Natural killer cell (primary cell): ENCODE measurements around the gene SLC22A12. TPM values are rescaled to one million over a fixed set of nuclear protein-coding genes. Genes with fewer than 3 reads are reported as not detected.

Experiments used
- ATAC-seq, 3 donors: fragments of 150-1000 bp in 2 of 3; fragments of 200-7000 bp in 1 of 3; cut with Tn5 transposase; 1 replicate in 1 of 3; 2 replicates in 2 of 3; pipeline ENCODE4 v1.10.0; 2021; ENCODE audit warnings: mild to moderate bottlenecking in 2 of 3, moderate library complexity in 2 of 3
- DNase-seq, 2 donors: peaks; one replicate each; pipeline versions ENCODE4 v3.0.0 to v3.0.0-alpha.2; 2013 to 2021; ENCODE audit warnings: mixed read lengths in 1 of 2
- H3K27ac ChIP-seq: one replicate; pipeline ENCODE4 v1.5.1; 2013; ENCODE audit warnings: mild to moderate bottlenecking, low read length
- H3K27me3 ChIP-seq: one replicate; pipeline ENCODE4 v1.6.1; 2013; ENCODE audit warnings: low read length; ENCODE audit not compliant: control insufficient read depth, insufficient read depth
- H3K36me3 ChIP-seq: one replicate; pipeline ENCODE4 v1.6.1; 2013; ENCODE audit warnings: low read length; ENCODE audit not compliant: control insufficient read depth, insufficient read depth
- H3K4me1 ChIP-seq: one replicate; pipeline ENCODE4 v1.6.1; 2013; ENCODE audit warnings: low read length; ENCODE audit not compliant: control insufficient read depth, insufficient read depth
- H3K4me3 ChIP-seq: one replicate; pipeline ENCODE4 v1.5.1; 2013; ENCODE audit warnings: low read length
- H3K9me3 ChIP-seq: one replicate; pipeline ENCODE4 v1.6.1; 2013; ENCODE audit warnings: low read length; ENCODE audit not compliant: control insufficient read depth, insufficient read depth
- H3K27ac Mint-ChIP-seq, 2 donors: one replicate each; pipeline ENCODE4 v1.8.0; 2022; ENCODE audit warnings: mild to moderate bottlenecking in 2 of 2, mixed read lengths in 2 of 2, moderate library complexity in 1 of 2
- H3K27me3 Mint-ChIP-seq, 2 donors: one replicate each; pipeline ENCODE4 v1.8.0; 2022; ENCODE audit warnings: low read depth in 2 of 2, mixed read lengths in 2 of 2
- H3K36me3 Mint-ChIP-seq: one replicate; pipeline ENCODE4 v1.8.0; 2022; ENCODE audit warnings: mixed read lengths
- H3K4me1 Mint-ChIP-seq, 2 donors: one replicate each; pipeline ENCODE4 v1.8.0; 2022; ENCODE audit warnings: mixed read lengths in 2 of 2
- H3K4me3 Mint-ChIP-seq: one replicate; pipeline ENCODE4 v1.8.0; 2022; ENCODE audit warnings: mild to moderate bottlenecking, moderate library complexity, mixed read lengths
- H3K9me3 Mint-ChIP-seq, 2 donors: one replicate each; pipeline ENCODE4 v1.8.0; 2022; ENCODE audit warnings: mixed read lengths in 2 of 2
- WGBS: methylation state at CpG from one replicate; pipeline ENCODE4 v1.1.7; 2013; ENCODE audit warnings: missing lambda C conversion rate; ENCODE audit not compliant: insufficient coverage; 5-methylcytosine and 5-hydroxymethylcytosine counted together
- intact Hi-C: fragments of 100-400 bp; cut with micrococcal nuclease; formaldehyde crosslinking; loops from one replicate; pipeline ENCODE4 v1.14.2; 2022
- total RNA-seq, 4 donors: library from RNA; stranded (reverse); fragments of 120-200 nt in 1 of 4; gene quantifications; one replicate each; pipeline versions ENCODE4 v1.2.3 to v1.2.4, GENCODE V29; 2013 to 2022
- TF ChIP-seq, protein P1 (sequence below): fragments of 200-600 bp; IDR thresholded peaks from one replicate; pipeline ENCODE4 v1.8.0; 2022; ENCODE audit warnings: antibody characterized with exemption

Gene SLC22A12
- total RNA-seq: not detected
- total RNA-seq (2013): not detected

DNA sequence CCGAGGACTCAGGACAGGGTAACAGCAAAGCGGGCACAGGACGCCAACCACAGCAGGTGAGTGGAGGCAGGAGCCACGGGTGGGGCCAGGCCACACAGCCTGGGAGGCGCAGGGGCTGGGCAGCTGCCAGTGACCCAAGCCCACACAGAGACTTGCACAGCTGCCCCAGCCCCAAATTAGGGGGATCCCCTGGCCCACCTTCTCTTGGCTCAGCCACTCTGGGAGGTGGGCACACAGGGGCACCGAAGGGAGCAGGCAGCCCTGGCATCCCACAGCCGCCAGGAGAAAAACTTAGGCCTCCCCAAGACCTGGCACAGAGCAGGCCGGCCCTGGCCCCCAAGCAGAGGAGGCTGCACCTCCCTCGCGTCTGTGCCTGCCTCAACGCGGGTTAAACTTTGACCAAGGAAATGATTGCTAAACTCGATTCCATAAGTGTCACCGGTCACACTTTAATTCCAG lies at the start of gene SLC22A12:
SLC22A12 (plus strand) TSS at position 458 of the 459 bp plus-strand sequence. CDS start 337 bp downstream, outside the sequence.
- Mint-ChIP-seq H3K4me3 (no peak within 1 kb of the TSS), H3K36me3 (no peaks in the 10 kb centered on the region), H3K27me3 (peaks cover 0 to 15% of the 10 kb centered on the region in 2 donors), H3K4me1 (no peaks in the 10 kb centered on the region), H3K9me3 (peaks cover 2 to 8% of the 10 kb centered on the region in 2 donors), H3K27ac (no peak within 1 kb of the TSS)
- DNase-seq (no peak), ATAC-seq (no peak)
- TF ChIP-seq, protein P1, sequence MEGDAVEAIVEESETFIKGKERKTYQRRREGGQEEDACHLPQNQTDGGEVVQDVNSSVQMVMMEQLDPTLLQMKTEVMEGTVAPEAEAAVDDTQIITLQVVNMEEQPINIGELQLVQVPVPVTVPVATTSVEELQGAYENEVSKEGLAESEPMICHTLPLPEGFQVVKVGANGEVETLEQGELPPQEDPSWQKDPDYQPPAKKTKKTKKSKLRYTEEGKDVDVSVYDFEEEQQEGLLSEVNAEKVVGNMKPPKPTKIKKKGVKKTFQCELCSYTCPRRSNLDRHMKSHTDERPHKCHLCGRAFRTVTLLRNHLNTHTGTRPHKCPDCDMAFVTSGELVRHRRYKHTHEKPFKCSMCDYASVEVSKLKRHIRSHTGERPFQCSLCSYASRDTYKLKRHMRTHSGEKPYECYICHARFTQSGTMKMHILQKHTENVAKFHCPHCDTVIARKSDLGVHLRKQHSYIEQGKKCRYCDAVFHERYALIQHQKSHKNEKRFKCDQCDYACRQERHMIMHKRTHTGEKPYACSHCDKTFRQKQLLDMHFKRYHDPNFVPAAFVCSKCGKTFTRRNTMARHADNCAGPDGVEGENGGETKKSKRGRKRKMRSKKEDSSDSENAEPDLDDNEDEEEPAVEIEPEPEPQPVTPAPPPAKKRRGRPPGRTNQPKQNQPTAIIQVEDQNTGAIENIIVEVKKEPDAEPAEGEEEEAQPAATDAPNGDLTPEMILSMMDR: no peak
- WGBS: 80% methylated on average over 14 of the region's 14 CpGs
- Histone ChIP-seq H3K4me1 (no peaks in the 10 kb centered on the region), H3K9me3 (no peaks in the 10 kb centered on the region), H3K4me3 (no peak within 1 kb of the TSS), H3K27me3 (no peaks in the 10 kb centered on the region), H3K27ac (no peak within 1 kb of the TSS), H3K36me3 (no peaks in the 10 kb centered on the region)
- intact Hi-C loops: no loop called here

DNA sequence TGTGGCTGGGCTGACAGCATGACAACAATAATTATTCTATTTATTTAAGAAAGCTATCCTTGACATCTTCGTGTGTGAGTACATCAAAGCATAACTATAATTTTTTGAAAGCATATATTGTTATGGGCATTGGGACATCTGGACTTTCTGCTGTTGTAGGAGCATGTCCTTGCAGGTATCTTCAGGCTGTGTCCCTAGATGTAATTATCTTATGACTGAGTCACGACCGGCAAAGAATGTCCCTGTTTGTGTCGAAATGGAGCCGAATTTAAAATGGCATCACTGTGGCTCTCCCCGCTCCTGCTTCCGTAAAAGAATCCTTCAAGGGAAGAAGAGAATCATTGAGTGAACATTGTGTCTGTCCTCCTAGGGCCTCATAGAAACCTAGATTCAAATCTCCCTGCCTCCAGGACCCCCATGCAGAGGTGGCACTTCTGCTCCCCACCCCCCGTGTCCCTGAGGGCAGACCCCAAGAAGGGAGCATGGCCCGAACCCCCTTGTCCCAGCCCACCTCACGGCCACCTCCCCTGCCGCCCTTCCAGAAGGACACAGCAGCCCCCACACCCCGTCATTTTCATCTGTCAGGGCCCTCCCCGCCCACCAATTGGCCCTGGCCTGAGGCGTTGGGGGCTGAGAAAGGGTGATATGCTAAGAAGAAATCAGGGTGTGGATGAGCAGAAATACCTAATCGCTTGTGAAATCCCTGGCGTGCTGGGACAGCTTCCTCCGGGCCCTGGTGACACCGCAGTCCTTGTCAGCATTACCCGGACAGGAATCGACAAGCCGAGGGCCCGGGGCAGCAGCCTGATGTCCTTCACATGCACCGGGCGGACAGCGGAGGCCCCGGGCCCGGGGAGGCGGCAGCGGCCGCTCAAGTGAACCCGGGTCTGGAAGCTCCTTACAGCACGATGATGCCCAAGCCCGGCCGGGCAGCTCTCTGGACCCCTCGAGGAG lies 48.6 kb upstream of the SLC22A12 start:
- 90% methylated on average over 35 of the region's 35 CpGs for WGBS
- Histone ChIP-seq H3K36me3 (no peaks in the 10 kb centered on the region), H3K27ac (no peak overlapping the region), H3K4me3 (no peak overlapping the region), H3K4me1 (peaks cover 6% of the 10 kb centered on the region), H3K9me3 (no peaks in the 10 kb centered on the region), H3K27me3 (no peaks in the 10 kb centered on the region)
- peaks cover 9 to 11% of the 10 kb centered on the region in 2 donors for H3K27me3 Mint-ChIP-seq
- no peak overlapping the region for H3K4me3 Mint-ChIP-seq
- TF ChIP-seq, protein P1: no peak
- no peak for DNase-seq
- H3K36me3 Mint-ChIP-seq: no peaks in the 10 kb centered on the region
- ATAC-seq: no peak
- H3K9me3 Mint-ChIP-seq: no peaks in the 10 kb centered on the region
- intact Hi-C loops: no loop called here
- no peak overlapping the region for H3K27ac Mint-ChIP-seq
- H3K4me1 Mint-ChIP-seq: peaks cover 0 to 4% of the 10 kb centered on the region in 2 donors

DNA sequence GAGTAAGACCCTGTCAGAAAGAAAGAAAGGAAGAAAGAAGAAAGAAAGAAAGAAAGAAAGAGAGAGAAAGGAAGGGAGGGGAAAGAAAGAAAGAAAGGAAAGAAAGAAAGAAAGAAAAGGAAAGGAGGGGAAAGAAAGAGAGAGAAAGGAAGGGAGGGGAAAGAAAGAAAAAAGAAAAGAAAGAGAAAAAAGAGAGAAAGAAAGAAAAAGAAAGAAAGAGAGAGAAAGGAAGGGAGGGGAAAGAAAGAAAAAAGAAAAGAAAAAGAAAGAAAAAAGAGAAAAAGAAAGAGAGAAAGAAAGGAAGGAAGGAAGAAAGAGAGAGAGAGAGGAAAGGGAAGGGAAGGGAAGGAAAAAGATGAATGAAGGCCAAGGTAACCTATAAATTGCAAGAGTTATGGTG lies 47.2 kb upstream of the SLC22A12 start:
- Histone ChIP-seq H3K4me3 (no peak overlapping the region), H3K27me3 (no peaks in the 10 kb centered on the region), H3K27ac (no peak overlapping the region), H3K4me1 (no peaks in the 10 kb centered on the region), H3K9me3 (no peaks in the 10 kb centered on the region), H3K36me3 (no peaks in the 10 kb centered on the region)
- DNase-seq: no peak
- Mint-ChIP-seq H3K4me1 (no peaks in the 10 kb centered on the region), H3K4me3 (no peak overlapping the region), H3K36me3 (no peaks in the 10 kb centered on the region), H3K27me3 (peaks cover 7 to 9% of the 10 kb centered on the region in 2 donors), H3K9me3 (no peaks in the 10 kb centered on the region), H3K27ac (no peak overlapping the region)
- TF ChIP-seq, protein P1: no peak
- intact Hi-C loops: no loop called here
- no peak for ATAC-seq
